Measurements from ENCODE around the gene EXOSC9.

The EXOSC9 gene

GRCh38 chr4:121827853-121828252 is 26.7 kb downstream of the EXOSC9 start:
- no peak for DNase-seq

GRCh38 chr4:121829511-121829910 is 28.4 kb downstream of the EXOSC9 start:
- no peak for DNase-seq

- DNase-seq, result no peak
Measured at GRCh38 chr4:121838136-121838535, 37.0 kb downstream of the EXOSC9 start.

GRCh38 chr4:121842862-121843261 is 41.7 kb downstream of the EXOSC9 start:
- DNase-seq, result no peak

GRCh38 chr4:121846662-121847061 is 45.5 kb downstream of the EXOSC9 start:
- no peak for DNase-seq

GRCh38 chr4:121851354-121851753 is 50.2 kb downstream of the EXOSC9 start:
- DNase-seq, result no peak

GRCh38 chr4:121860121-121860520 is 59.0 kb downstream of the EXOSC9 start:
- no peak for DNase-seq

- no peak for DNase-seq
Measured at GRCh38 chr4:121861426-121861825, 60.3 kb downstream of the EXOSC9 start.

GRCh38 chr4:121863799-121864198 is 62.7 kb downstream of the EXOSC9 start:
- DNase-seq, result no peak

Measured in CD4-positive, alpha-beta T cell treated with Interleukin-21 for 1 hour (primary cell).